Activated T-cell treated with anti-CD3 and anti-CD28 coated beads, Interleukin-2, amount 50 U/mL, for 48 hours (primary cell): ENCODE measurements around the gene SHQ1.
"Not testable (repeated sequence)": the region's sequence is repeated elsewhere in the genome, so short reads cannot be mapped to it uniquely, and the experiment has no call there.

Source experiments
- DNase-seq, 2 experiments: peaks; one replicate each; pipeline ENCODE4 v3.0.0-alpha.2; 2020

Gene SHQ1

GRCh38 chr3:72710471-72710870 is 137.8 kb downstream of the SHQ1 start:
- DNase-seq: not testable (repeated sequence)

GRCh38 chr3:72708441-72708840 is 139.8 kb downstream of the SHQ1 start:
- no peak for DNase-seq

GRCh38 chr3:72702997-72703396 is 145.2 kb downstream of the SHQ1 start:
- DNase-seq: no peak

GRCh38 chr3:72702390-72702789 is 145.9 kb downstream of the SHQ1 start:
- no peak for DNase-seq

- DNase-seq: no peak
These were observed 148.1 kb downstream of the SHQ1 start for GRCh38 chr3:72700106-72700505.

GRCh38 chr3:72699631-72700030 is 148.6 kb downstream of the SHQ1 start:
- no peak for DNase-seq
